ENCODE results near the gene NFIC. TPM values are rescaled to one million over a fixed set of nuclear protein-coding genes. Genes with fewer than 3 reads are reported as not detected.

Gene NFIC
- polyA plus RNA-seq, 2 of the 4 experiments (the other 2 are of a cell fraction): 2.6 to 34.9 TPM

- no peak overlapping the region for H3K4me2 ChIP-seq
- H3K4me3 ChIP-seq: no peak overlapping the region
- POLR2A ChIA-PET: no interaction called here
- no peak for DNase-seq (ENCODE audit: low read depth in 1 of 2, low spot score in 1 of 2)
- peaks cover 8% of the 10 kb centered on the region; the same call in 2 of the 3 replicates for H3K4me1 ChIP-seq
- no peak overlapping the region for H3K27ac ChIP-seq
- no peak for FAIRE-seq
- ATAC-seq: no peak
- TF ChIP-seq CTCF (IDR thresholded peaks at IDR 0.05): no peak
- TF ChIP-seq HOXB5 (CRISPR knock-in tag; IDR thresholded peaks at IDR 0.05): no peak
- no peak for TF ChIP-seq CHD2 (IDR thresholded peaks at IDR 0.05; ENCODE audit: low read length, partially characterized antibody)
- no peak for TF ChIP-seq ZC3H11A (IDR thresholded peaks at IDR 0.05)
- TF ChIP-seq TP53 (CRISPR knock-in tag; IDR thresholded peaks at IDR 0.05): no peak
- TF ChIP-seq REST (IDR thresholded peaks at IDR 0.05): no peak
- no peak for TF ChIP-seq CBX2 (IDR thresholded peaks at IDR 0.05; ENCODE audit: borderline replicate concordance, low read depth)
- no peak for TF ChIP-seq MAX (IDR thresholded peaks at IDR 0.05)
- TF ChIP-seq BHLHE40 (IDR thresholded peaks at IDR 0.05; ENCODE audit: low read depth, low read length): no peak
- no peak for TF ChIP-seq EP300 (IDR thresholded peaks at IDR 0.05)
- no peak for TF ChIP-seq EHF (CRISPR knock-in tag; IDR thresholded peaks at IDR 0.05)
- TF ChIP-seq RARB (CRISPR knock-in tag; IDR thresholded peaks at IDR 0.05): no peak
- TF ChIP-seq ESRRA (IDR thresholded peaks at IDR 0.05; ENCODE audit: borderline replicate concordance, low read length): no peak
- no peak for TF ChIP-seq RNF2 (IDR thresholded peaks at IDR 0.05; ENCODE audit: borderline replicate concordance, low read depth)
- TF ChIP-seq POLR2AphosphoS2 (conservative IDR thresholded peaks at IDR 0.05; ENCODE audit: low read length): no peak
- no peak for TF ChIP-seq CEBPB (IDR thresholded peaks at IDR 0.05)
- no peak for TF ChIP-seq TFCP2L1 (CRISPR knock-in tag; IDR thresholded peaks at IDR 0.05)
- no peak for TF ChIP-seq PBX3 (IDR thresholded peaks at IDR 0.05)
- TF ChIP-seq KDM1A (IDR thresholded peaks at IDR 0.05; ENCODE audit: low read depth): no peak
- no peak for TF ChIP-seq MYC (IDR thresholded peaks at IDR 0.05; ENCODE audit: borderline replicate concordance, low read length)
- CTCF ChIA-PET: interaction anchor here (0.6 to 2.0 kb wide), 3 partner anchors 49 to 183 kb away, joined by 3 to 4 read pairs (median 3); no protein-coding TSS in a partner anchor
- no peaks in the 10 kb centered on the region for H3K9me3 ChIP-seq
- WGBS (ENCODE audit: missing lambda C conversion rate): 55% methylated on average over 2 of the region's 2 CpGs
Measured at GRCh38 chr19:3477951-3478350, 111.6 kb downstream of the NFIC start.

All from A549 (cell line).